ENCODE results near the gene SRP54. TPM values are rescaled to one million over a fixed set of nuclear protein-coding genes. Genes with fewer than 3 reads are reported as not detected.

SRP54 gene
- total RNA-seq, 2 donors from 2014 or later: 58.3 to 80.3 TPM

DNA sequence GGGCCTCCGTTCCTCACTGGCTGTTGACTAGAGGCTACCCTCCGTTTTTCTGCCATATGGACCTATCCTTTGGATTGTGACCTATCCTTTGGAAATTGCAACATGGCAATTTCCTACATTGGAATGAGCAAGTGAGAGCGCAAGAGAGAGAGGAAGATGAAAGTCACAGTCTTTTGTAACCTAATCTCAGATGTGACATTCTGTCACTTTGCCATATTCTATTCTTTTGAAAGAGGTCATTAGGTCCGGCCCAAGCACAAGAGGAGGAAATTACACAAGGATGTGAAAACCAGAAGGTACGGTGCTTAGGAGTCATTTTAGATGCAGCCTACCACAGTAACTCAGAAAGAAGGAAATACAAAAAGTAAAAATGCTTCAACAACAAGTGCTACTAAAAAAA lies 47.3 kb upstream of the SRP54 start:
- H3K27ac Mint-ChIP-seq: no peak overlapping the region

DNA sequence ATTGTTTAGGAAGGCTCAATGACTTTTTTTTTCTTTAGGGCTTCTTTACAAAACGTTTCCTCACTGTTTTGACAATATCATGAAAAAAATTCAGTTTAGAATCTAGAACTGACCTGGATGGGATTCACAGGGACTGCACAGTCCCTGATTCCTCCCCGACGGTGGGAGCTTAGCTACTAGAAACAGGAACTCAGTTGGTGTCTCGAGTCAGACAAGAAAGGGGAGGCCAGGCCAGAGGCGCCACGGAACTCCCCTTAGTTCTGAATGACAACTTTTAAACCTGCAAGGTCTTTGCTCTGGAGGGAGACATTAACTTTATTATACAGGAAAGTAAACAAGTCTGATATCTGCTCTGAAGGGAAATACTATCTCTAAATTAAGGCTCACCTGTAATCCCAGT lies 45.4 kb upstream of the SRP54 start:
- TF ChIP-seq, protein P1, sequence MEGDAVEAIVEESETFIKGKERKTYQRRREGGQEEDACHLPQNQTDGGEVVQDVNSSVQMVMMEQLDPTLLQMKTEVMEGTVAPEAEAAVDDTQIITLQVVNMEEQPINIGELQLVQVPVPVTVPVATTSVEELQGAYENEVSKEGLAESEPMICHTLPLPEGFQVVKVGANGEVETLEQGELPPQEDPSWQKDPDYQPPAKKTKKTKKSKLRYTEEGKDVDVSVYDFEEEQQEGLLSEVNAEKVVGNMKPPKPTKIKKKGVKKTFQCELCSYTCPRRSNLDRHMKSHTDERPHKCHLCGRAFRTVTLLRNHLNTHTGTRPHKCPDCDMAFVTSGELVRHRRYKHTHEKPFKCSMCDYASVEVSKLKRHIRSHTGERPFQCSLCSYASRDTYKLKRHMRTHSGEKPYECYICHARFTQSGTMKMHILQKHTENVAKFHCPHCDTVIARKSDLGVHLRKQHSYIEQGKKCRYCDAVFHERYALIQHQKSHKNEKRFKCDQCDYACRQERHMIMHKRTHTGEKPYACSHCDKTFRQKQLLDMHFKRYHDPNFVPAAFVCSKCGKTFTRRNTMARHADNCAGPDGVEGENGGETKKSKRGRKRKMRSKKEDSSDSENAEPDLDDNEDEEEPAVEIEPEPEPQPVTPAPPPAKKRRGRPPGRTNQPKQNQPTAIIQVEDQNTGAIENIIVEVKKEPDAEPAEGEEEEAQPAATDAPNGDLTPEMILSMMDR (conservative IDR thresholded peaks at IDR 0.05): no peak
- Histone ChIP-seq H3K27me3 (ENCODE audit: control insufficient read depth, insufficient read depth, low read length, poor library complexity, severe bottlenecking) (no peaks in the 10 kb centered on the region), H3K4me1 (ENCODE audit: control insufficient read depth, insufficient read depth, low read length) (no peaks in the 10 kb centered on the region), H3K9me3 (ENCODE audit: control insufficient read depth, low read length) (no peaks in the 10 kb centered on the region), H3K4me3 (ENCODE audit: low read length) (no peak overlapping the region), H3K36me3 (ENCODE audit: control insufficient read depth, insufficient read depth, low read length) (no peaks in the 10 kb centered on the region), H3K9ac (ENCODE audit: extremely low read depth, low read length, poor library complexity, severe bottlenecking) (no peak overlapping the region), H3K27ac (ENCODE audit: low read depth, low read length) (no peak overlapping the region)
- Mint-ChIP-seq H3K36me3 (ENCODE audit: low read depth) (peaks cover 4% of the 10 kb centered on the region), H3K4me1 (no peaks in the 10 kb centered on the region), H3K27ac (no peak overlapping the region), H3K4me3 (no peak overlapping the region), H3K27me3 (ENCODE audit: insufficient read depth) (no peaks in the 10 kb centered on the region), H3K9me3 (peaks cover 4% of the 10 kb centered on the region)
- no peak for DNase-seq
- WGBS, 2 experiments (ENCODE audit: insufficient coverage in 1 of 2, insufficient read length in 1 of 2): 88 to 92% methylated on average over 6 of the region's 6 CpGs

More for the DNA sequence above, 47.3 kb upstream of the SRP54 start:
- TF ChIP-seq, protein P1 (conservative IDR thresholded peaks at IDR 0.05): no peak
- no peaks in the 10 kb centered on the region for H3K9me3 Mint-ChIP-seq
- no peak overlapping the region for H3K4me3 ChIP-seq (ENCODE audit: low read length)
- no peaks in the 10 kb centered on the region for H3K27me3 Mint-ChIP-seq (ENCODE audit: insufficient read depth)
- no peak overlapping the region for H3K4me3 Mint-ChIP-seq
- no peak for DNase-seq
- no peaks in the 10 kb centered on the region for H3K36me3 ChIP-seq (ENCODE audit: control insufficient read depth, insufficient read depth, low read length)
- no peaks in the 10 kb centered on the region for H3K9me3 ChIP-seq (ENCODE audit: control insufficient read depth, low read length)
- 86 to 98% methylated on average over 4 to 5 of the region's 5 CpGs for WGBS, 2 experiments (ENCODE audit: insufficient coverage in 1 of 2, insufficient read length in 1 of 2)
- no peak overlapping the region for H3K27ac ChIP-seq (ENCODE audit: low read depth, low read length)
- no peak overlapping the region for H3K9ac ChIP-seq (ENCODE audit: extremely low read depth, low read length, poor library complexity, severe bottlenecking)
- H3K27me3 ChIP-seq (ENCODE audit: control insufficient read depth, insufficient read depth, low read length, poor library complexity, severe bottlenecking): no peaks in the 10 kb centered on the region
- no peaks in the 10 kb centered on the region for H3K4me1 ChIP-seq (ENCODE audit: control insufficient read depth, insufficient read depth, low read length)
- no peaks in the 10 kb centered on the region for H3K36me3 Mint-ChIP-seq (ENCODE audit: low read depth)
- H3K4me1 Mint-ChIP-seq: no peaks in the 10 kb centered on the region

DNA sequence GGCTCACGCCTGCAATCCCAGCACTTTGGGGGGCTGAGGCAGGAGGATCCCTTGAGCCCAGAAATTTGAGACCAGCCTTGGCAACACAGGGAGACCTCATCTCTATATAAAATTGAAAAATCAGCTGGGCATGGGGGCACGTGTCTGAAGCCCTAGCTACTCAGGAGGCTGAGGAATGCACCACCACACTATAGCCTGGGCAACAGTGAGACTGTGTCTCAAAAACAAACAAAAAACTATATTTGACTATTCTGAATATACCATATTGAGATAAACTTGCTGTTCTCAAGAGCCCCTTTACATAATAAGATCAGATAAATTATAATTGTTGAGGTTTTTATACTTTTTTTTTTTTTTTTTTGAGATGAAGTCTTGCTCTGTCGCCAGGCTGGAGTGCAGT lies 44.9 kb upstream of the SRP54 start:
- H3K27ac ChIP-seq (ENCODE audit: low read depth, low read length): no peak overlapping the region
- H3K9me3 Mint-ChIP-seq: peaks cover 8% of the 10 kb centered on the region
- TF ChIP-seq, protein P1 (conservative IDR thresholded peaks at IDR 0.05): no peak
- H3K36me3 ChIP-seq (ENCODE audit: control insufficient read depth, insufficient read depth, low read length): no peaks in the 10 kb centered on the region
- peaks cover 4% of the 10 kb centered on the region for H3K36me3 Mint-ChIP-seq (ENCODE audit: low read depth)
- no peaks in the 10 kb centered on the region for H3K4me1 Mint-ChIP-seq
- no peaks in the 10 kb centered on the region for H3K27me3 ChIP-seq (ENCODE audit: control insufficient read depth, insufficient read depth, low read length, poor library complexity, severe bottlenecking)
- H3K9me3 ChIP-seq (ENCODE audit: control insufficient read depth, low read length): peaks cover under 1% of the 10 kb centered on the region
- no peak overlapping the region for H3K4me3 ChIP-seq (ENCODE audit: low read length)
- no peak overlapping the region for H3K9ac ChIP-seq (ENCODE audit: extremely low read depth, low read length, poor library complexity, severe bottlenecking)
- H3K4me1 ChIP-seq (ENCODE audit: control insufficient read depth, insufficient read depth, low read length): no peaks in the 10 kb centered on the region
- no peaks in the 10 kb centered on the region for H3K27me3 Mint-ChIP-seq (ENCODE audit: insufficient read depth)
- DNase-seq: no peak
- H3K27ac Mint-ChIP-seq: no peak overlapping the region
- H3K4me3 Mint-ChIP-seq: no peak overlapping the region
- 91 to 100% methylated on average over 2 to 3 of the region's 3 CpGs for WGBS, 2 experiments (ENCODE audit: insufficient coverage in 1 of 2, insufficient read length in 1 of 2)
